GM18858 (cell line): ENCODE results near the gene HYAL3.
"Not testable (repeated sequence)": the region's sequence is repeated elsewhere in the genome, so short reads cannot be mapped to it uniquely, and the experiment has no call there.

Source experiments
- ATAC-seq: cut with Tn5 transposase; IDR thresholded peaks from one replicate; pipeline ENCODE4 v1.9.1; 2021; ENCODE audit not compliant: unreplicated experiment

The HYAL3 gene

DNA sequence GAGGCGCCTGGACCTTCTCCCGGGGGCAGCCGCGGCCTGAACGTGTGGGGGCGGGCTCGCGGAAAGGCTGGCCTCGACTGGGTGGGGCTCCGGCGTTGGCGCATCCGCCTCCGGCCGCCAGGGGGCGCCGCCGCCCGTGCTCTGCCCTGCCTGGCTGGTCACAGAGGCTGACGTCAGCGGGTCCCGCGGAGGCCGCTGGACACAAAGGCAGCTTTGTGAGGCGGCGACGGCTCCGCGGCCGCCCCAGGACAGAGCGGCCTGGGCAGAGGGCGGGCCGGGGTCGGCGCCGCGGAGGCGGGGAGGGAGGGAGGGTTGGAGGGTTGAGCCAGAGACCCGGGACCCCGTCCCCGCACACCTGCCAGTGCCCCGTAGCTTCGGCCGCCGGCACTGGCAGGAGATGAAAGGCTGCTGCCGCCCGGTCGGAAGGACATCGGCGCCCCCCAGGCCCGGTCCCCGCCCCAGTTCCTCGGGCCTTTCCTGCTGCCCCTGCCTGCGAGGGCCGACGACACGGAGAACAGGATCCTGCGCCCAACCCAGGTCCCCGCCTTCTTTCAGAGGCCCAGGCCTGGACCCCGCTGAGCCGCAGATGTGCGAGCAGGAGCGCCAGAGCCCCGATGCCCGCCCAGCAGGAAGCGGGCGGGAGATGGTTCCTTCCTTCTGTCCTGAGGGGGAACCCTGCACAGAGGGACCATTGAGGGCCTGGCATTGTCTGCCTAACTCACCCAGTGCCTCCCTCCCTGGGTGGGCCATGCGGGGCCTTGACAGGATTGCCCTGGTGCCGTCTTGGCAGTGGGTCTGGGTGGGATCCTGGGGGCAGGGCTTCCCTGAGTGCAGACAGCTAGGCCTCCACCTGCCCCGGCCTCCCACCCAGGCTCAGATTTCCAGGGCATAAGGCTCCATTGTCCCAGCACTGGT is 38.9 kb downstream of the HYAL3 start:
- peak; percentile 84 for ATAC-seq

DNA sequence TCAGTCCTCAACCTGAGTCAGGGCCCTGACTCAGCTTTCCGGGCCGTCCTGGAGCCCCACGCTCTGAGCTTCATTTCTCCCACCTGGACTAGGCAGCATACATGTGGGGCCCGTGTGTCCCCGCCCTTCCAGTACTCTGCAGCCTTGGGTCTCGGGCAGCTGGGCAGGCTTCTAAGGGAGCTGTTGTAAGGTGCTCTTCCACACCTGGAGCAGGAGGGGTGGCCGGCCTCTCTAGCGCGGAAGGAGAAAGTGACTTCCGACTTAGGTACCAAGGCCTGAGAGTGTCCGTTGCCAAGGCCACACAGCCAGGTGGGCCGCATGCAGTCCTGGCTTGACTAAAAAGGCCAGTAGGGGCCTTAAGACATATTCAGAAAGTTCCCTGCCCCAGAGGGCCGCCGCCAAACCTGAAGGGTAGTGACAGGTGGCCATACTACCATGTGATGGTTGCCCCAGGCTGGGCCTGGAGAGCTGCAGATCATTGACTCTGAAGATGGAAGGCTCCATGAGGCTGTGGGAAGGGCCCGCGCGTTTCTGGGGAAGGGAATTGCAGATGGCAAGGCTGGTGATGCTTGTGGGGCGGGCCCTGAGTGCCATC is 39.7 kb downstream of the HYAL3 start:
- ATAC-seq = peak; percentile 14

DNA sequence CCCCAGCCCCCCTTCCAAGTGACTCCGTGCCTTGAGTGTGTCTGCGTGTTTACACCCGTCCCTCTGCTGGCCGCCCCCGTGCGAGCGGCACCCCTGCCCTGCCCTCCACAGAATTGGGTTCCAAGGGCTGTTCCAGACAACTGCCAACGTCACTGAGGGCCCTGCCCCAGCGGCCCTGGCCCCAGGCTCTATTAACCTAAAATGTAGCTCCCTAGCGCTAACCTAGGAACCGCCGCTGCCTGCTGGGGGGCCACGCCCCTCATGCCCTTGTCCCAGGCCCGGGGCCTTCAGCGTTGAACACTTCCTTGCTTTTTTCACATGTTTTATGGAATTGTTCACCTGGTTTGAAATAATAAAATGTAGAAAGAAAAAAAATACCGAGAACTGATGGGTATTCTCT is 40.2 kb downstream of the HYAL3 start:
- no peak for ATAC-seq

DNA sequence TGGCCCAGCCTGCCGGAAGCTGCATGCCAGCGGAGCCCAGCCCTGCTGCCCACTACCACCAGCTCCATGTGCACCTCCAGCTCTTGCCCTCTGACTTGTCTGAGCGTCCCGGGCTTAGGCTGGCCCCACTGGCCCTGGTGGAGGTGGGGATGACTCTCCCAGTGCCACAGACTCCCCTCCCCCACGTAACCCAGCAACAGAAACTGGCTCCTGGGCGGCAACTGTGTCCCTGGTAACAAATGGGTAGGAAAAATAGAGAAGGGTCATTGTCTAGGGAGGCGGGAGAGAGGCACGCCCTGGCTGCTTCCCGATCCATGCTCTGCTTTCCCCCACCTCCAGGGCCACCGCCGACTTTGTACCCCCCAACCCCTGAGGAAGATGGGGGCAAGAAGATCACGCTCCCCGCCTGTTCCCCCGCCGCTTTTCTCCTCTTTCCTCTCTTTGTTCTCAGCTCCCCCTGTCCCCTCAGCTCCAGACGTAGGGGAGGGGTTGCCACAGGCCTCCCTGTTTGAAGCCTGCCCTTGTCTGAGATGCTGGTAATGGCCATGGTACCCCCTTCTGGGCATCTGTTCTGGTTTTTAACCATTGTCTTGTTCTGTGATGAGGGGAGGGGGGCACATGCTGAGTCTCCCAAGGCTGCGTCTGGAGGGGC is 41.0 kb downstream of the HYAL3 start:
- ATAC-seq = no peak

DNA sequence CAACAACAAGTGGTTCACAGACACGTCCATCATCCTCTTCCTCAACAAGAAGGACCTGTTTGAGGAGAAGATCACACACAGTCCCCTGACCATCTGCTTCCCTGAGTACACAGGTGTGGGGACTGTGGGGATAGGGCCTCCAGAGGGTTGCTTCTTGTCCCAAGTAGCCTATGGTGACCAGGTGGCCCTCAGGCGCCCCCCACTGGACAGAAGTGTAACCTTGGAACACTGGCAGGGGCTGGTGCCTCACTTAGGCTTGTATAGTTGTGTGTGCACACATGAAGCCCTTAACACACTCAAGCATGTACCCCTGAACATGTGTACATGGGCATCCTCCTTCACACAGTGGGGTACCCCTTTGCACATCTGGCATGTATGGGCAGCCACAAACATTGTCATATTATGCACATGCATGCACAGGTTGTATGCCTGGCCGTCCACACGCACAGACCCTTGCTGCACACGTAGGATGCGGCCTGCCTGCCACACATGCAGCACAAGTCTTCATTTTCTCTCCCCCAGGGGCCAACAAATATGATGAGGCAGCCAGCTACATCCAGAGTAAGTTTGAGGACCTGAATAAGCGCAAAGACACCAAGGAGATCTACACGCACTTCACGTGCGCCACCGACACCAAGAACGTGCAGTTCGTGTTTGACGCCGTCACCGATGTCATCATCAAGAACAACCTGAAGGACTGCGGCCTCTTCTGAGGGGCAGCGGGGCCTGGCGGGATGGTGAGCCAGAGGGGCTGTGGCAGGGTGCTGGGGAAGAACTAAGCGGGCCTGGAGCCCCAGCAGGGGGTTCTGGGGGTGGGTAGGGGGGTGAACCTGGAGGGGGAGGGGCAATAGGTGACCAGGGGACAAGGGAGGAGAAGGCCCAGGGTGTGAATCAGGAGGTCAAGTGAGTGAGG is 42.0 kb downstream of the HYAL3 start:
- ATAC-seq = no peak

DNA sequence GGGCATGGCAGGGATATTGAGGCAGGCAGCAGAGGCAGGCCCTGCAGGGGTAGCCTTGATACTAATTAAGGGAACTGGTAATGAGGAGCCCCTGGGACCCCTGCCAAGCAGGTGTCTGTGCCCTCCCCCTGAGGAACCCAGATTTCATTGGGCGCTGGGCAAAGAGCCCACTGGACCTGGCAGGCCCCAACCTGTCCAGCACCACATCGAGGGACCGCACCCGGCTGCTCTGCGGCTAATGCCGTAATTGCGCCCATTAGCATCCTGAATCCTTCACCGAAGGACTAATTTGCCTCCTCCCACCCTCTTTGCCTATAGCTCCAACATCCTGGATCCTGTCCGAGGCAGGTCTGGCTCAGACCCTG is 44.0 kb downstream of the HYAL3 start:
- no peak for ATAC-seq

DNA sequence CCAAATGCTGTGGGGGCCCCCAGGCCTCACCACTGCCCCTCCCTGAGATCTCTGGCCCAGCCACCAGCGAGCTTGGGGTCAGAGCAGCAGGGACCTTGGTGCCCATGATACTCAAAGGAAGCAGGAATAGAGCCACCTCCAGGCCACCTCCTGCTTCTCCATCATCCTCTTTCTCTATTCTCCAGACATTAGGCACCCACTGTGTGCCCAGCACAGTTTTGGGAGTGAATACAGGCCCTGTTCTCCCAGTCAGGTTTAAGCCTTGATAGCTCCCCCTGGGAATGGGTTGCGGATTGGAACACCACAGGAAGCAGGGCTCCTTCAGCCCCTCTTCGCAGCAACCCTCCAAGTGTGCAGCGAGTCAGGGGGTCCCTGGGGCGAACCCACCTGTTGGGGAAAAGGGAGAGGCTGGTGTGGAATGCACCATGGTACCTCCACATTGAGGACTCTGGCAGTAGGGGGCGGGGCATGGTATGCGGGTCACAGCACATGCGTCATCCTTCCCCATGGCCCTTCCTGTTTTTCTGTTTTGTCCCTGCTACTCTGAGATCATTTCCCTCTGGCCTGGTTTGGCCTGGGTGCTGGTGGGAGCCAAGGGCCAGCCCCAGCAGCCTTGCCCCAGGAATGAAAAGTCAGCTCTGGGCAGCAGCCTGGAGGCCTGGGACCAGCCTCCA is 44.5 kb downstream of the HYAL3 start:
- ATAC-seq = no peak

DNA sequence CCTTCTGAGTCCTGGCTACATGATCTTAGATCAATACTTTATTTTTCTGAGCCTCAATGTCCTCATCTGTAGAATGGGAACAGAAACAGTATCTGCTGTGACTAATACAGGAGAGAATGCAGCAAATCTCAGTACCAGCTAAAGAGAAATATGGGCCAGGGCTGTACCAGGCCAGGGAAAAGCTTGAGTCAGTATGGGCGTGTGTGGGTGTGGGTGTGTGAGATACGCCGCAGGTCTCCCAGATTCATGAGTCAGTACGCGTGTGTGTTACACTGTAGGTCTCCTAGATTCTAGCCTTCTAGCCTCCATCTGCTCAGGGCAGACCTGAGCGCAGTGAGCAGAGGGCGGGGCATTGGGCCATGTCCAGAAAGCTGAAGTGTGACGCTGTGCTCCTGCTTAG is 48.0 kb downstream of the HYAL3 start:
- no peak for ATAC-seq

DNA sequence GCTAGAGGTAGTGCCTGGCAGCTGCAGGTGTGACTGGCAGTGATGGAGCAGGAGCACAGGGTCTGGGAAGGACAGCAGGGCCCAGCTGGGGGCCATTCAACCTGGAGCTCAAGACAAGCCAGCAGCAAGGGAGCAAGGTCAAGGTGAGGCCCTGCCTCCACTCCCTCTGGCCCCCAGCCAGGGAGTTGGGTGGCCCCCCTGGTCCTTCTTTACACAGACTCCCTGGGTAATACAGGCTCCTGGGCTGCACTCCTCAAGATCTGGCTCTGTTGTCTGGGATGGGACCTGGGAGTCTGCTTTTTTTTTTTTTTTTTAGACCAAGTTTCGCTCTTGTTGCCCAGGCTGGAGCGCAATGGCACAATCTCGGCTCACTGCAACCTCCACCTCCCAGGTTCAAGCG is 48.7 kb downstream of the HYAL3 start:
- ATAC-seq = no peak

DNA sequence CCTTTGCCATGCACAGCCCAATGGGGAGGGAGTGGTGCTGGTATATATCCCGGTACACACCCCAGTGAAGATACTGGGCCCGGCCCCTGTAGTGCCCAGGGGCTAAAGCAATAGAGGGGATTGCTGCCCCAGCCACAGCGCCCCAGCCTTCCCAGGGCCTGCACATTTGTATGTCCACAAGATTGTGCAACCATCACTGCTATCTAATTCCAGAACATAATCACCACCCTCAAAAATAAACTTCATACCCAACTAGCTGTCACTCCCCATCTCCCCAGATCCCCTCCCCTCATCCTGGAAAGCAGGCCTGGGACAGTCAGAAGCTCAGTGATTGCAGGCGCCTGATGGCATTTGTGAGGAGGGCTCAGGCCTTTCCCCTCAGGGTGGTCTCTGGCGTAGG is 49.7 kb downstream of the HYAL3 start:
- no peak for ATAC-seq

DNA sequence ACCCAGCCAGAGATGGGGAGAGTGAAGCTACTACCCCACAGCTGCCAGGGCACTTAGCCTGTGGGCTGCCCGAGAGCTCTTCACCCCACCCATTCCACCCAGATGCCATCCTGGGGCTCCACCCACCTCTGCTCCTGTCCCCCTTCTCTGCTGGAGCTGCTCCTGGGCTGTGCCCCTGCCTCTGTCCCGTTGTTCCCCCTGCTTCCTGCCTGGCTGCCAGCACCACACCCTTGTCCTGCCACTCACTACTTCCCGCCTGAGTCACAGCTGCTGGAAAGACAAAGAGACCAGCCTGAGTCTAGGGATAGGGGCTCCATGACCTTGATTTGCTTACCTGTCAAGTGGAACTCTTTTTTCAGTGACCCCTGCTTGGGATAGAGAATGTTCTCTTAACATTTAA is 50.8 kb downstream of the HYAL3 start:
- ATAC-seq = no peak

DNA sequence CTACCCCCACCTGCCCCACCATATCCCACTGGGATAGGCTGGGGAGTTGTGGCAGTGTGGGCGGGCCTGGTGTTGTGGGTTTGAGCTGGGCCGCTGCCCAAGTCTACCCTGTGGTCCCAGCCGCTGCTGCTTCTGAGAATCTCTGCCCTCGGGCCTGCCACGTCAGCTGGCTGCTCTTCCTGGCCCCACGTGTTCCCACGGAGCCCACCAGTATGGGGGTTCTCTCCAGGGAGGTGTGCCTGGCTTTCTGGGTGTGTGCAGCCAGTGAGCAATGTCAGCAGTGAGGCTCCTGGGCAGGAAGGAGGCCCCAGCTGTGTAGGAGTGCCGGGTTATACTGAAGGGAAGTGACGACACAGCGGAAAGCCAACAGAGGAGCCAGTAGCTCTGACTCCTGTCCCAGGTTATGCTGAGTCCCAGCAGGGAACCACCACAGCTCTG is 52.7 kb downstream of the HYAL3 start:
- peak; percentile 37 for ATAC-seq

DNA sequence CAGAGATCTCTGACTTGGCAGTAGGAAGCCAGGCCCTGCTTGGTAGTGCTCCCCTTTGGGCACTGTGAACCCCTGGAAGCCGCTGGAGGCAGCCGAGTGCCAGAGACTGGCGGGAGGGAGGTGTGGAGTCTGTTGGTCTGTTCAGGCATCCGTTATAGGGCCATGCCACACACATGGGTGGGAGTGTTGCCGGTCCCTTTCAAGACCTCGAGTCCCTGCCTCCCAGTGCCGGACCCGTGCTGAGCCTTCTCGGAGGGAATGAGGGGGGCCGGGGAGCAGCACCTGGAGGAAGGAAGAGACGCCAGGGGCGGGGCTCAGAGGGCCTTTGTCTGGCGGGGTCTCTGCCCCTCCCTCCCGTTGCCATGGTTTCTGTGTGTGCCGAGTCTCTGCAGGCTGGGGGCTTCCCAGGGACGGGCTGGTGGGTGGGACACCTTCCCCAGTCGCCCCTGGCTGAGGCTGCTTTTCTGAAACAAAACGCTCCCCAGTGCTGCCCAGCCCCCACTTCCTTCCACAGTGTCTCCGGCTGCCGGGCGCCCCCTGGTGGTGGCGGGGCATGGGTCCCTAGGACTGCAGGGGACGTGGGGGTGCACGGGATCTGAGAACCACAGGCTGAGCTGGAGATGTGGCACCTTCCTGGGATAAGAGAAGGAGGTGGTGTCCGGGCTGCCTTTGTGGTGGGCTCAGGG is 53.2 kb downstream of the HYAL3 start:
- peak; percentile 37 for ATAC-seq

DNA sequence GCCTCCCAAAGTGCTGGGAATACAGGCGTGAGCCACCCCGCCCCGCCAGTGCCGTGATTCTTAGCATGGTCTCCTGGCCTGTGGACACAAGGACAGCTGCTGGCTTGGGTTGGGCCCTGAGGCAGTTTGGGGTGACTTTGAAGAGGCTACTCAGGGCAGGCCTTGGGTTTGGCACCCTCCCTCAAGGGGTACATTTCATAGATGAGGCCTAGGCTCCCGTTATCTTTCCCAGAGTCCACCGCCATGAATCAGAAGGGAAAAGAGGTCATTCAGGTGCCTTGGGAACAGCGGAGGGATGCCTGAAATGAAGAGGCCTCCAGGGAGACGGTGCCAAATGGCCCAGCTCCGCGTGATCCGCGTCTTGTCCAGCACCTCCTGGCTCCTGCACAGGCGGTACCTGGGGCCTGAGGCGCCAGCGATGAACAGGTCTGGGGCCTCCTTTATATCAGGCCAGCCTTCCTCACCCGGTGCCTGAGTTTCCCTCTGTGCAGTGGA is 53.9 kb downstream of the HYAL3 start:
- ATAC-seq = no peak

DNA sequence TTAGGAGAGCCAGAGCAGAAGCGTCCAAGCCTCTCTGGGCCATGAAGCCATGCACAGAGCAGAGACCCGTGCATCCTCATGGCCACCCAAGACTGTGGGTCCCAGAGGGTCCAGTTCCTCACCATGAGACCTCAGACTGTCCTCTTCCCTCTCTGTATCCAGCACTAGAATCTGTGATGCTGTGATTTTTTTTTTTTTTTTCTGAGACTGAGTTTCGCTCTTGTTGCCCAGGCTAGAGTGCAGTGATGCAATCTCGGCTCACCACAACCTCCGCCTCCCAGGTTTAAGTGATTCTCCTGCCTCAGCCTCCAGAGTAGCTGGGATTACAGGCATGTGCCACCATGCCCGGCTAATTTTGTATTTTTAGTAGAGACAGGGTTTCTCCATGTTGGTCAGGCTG is 54.4 kb downstream of the HYAL3 start:
- ATAC-seq = not testable (repeated sequence)

DNA sequence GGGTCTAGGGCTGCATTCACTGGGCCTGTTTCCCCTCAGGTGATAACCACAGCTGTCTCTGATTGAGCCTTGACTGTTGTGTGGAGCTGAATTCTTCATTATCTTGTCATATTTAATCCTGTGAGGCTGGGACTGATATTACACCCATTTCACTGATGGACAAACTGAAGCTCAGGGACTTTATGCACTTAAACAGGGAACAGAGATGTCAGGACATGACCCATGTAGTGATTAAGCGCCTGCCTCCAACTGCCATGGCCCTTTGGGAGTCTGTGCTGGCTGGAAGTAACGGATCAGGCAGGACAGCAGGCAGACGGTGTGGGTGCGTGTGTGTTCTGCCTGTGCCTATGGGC is 55.7 kb downstream of the HYAL3 start:
- no peak for ATAC-seq

DNA sequence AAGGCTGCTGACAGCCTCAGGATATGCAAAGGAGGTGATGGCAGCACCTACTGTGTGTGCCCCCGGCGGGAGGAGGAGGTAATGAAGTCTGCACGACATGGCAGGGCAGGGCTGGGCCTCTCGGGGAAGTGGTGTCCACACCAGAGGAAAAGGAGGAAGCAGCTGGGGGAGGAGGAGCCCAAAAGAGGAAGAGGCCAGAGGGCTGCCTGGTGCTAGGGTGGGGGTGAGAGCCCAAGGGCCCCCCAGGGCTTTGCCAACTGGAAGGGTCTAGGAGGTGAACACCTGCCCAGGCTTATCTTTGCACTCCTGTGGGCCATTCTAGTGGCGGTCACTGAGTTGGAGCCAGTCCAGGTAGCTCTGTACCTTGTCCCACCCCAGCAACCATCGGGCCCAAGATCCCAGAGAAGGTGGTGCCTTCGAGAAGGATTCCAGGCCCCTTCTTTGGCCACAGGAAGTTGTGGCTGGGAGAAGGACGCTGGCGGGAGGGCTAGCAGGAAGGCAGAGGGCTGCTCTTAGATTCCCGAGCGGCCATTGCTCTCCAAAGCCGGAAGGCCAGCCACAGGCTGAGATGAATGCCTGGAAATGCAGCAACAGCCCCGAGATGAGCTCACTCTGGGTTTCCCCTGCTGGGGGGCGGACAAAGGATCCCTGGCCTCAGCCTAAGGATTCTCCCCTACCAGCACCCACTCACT is 56.2 kb downstream of the HYAL3 start:
- ATAC-seq = no peak
